B cell (primary cell): ENCODE measurements around the gene PDGFRB. TPM values are rescaled to one million over a fixed set of nuclear protein-coding genes. Genes with fewer than 3 reads are reported as not detected.

Experiments
- ATAC-seq: fragments of 200-7000 bp; cut with Tn5 transposase; one replicate; pipeline ENCODE4 v1.10.0; 2021; ENCODE audit warnings: low read depth, mild to moderate bottlenecking, moderate number of reproducible peaks, moderate library complexity
- CTCF ChIA-PET: fragments of 350-600 bp; sonication (Branson Sonifier 250); formaldehyde crosslinking; loops from one replicate; lab custom pipeline; 2021; ENCODE audit warnings: antibody characterized with exemption, inconsistent platforms; lab: Charles Lee
- POLR2A ChIA-PET: fragments of 350-600 bp; sonication (Branson Sonifier 250); formaldehyde crosslinking; loops from one replicate; lab custom pipeline; 2021; ENCODE audit warnings: antibody characterized with exemption; lab: Charles Lee
- DNase-seq: peaks from one replicate; pipeline ENCODE4 v3.0.0; 2013
- H2AFZ ChIP-seq: 2 replicates; pipeline ENCODE4 v1.6.1; 2012; ENCODE audit warnings: mild to moderate bottlenecking, low read depth, low read length; ENCODE audit not compliant: insufficient read depth, poor library complexity, severe bottlenecking
- H3K27ac ChIP-seq, 2 donors: 1 replicate in 1 of 2; 2 replicates in 1 of 2; pipeline ENCODE4 v1.5.1; 2012 to 2013; ENCODE audit warnings: low read length in 2 of 2, mild to moderate bottlenecking in 2 of 2, moderate library complexity in 1 of 2
- H3K27me3 ChIP-seq, 4 experiments: fragments of 200-600 bp in 1 of 4; sonication (generic) in 1 of 4; replicated peaks in 1 of 4; 1 replicate in 2 of 4; 2 replicates in 2 of 4; pipeline versions ENCODE4 v1.6.1 to v1.7.0; 2013 to 2016; ENCODE audit warnings: low read length in 3 of 4, mild to moderate bottlenecking in 2 of 4, mixed read lengths in 1 of 4, moderate library complexity in 1 of 4; ENCODE audit not compliant: insufficient read depth in 4 of 4, control insufficient read depth in 3 of 4; ENCODE audit errors: control extremely low read depth in 1 of 4
- H3K36me3 ChIP-seq, 2 experiments: replicated peaks in 1 of 2; 1 replicate in 1 of 2; 2 replicates in 1 of 2; pipeline versions ENCODE4 v1.6.1 to v1.7.1; 2013; ENCODE audit warnings: low read length in 1 of 2; ENCODE audit not compliant: insufficient read depth in 2 of 2, control insufficient read depth in 1 of 2; ENCODE audit errors: control extremely low read depth in 1 of 2, extremely low read depth in 1 of 2
- H3K4me1 ChIP-seq, 2 donors: fragments of 200-600 bp in 1 of 2; sonication (generic) in 1 of 2; 1 replicate in 1 of 2; 2 replicates in 1 of 2; pipeline versions ENCODE4 v1.5.1 to v1.6.1; 2013 to 2017; ENCODE audit warnings: low read length in 2 of 2; ENCODE audit not compliant: control insufficient read depth in 2 of 2, insufficient read depth in 2 of 2
- H3K4me2 ChIP-seq: replicated peaks from 2 replicates; pipeline ENCODE3; 2012; ENCODE audit warnings: mild to moderate bottlenecking, low read depth, low read length; ENCODE audit not compliant: poor library complexity, severe bottlenecking
- H3K4me3 ChIP-seq, 5 experiments: fragments of 200-600 bp in 1 of 5; sonication (generic) in 1 of 5; 1 replicate in 3 of 5; 2 replicates in 2 of 5; pipeline versions ENCODE4 v1.5.1 to v1.7.0; 2011 to 2016; ENCODE audit warnings: low read length in 4 of 5, mild to moderate bottlenecking in 4 of 5, low read depth in 2 of 5, control low read depth in 1 of 5, moderate library complexity in 1 of 5; ENCODE audit not compliant: insufficient read depth in 1 of 5; ENCODE audit errors: control extremely low read depth in 1 of 5, extremely low read depth in 1 of 5
- H3K79me2 ChIP-seq: fragments of 200-600 bp; sonication (generic); one replicate; pipeline ENCODE4 v1.6.0; 2016; ENCODE audit warnings: low read length; ENCODE audit not compliant: control insufficient read depth, insufficient read depth
- H3K9ac ChIP-seq: fragments of 200-600 bp; sonication (generic); 2 replicates; pipeline ENCODE4 v1.6.1; 2017; ENCODE audit warnings: mild to moderate bottlenecking, low read length, moderate library complexity
- H3K9me3 ChIP-seq, 3 donors: one replicate each; pipeline versions ENCODE4 v1.6.1 to v1.7.1; 2013; ENCODE audit warnings: low read length in 2 of 3; ENCODE audit not compliant: control insufficient read depth in 2 of 3, insufficient read depth in 1 of 3; ENCODE audit errors: control extremely low read depth in 1 of 3
- H4K20me1 ChIP-seq: 2 replicates; pipeline ENCODE4 v1.6.0; 2012; ENCODE audit warnings: mild to moderate bottlenecking, low read length; ENCODE audit not compliant: insufficient read depth, control insufficient read depth, poor library complexity, severe bottlenecking
- H3K27ac Mint-ChIP-seq: one replicate; pipeline ENCODE4 v1.8.0; 2021; ENCODE audit warnings: mixed read lengths
- H3K27me3 Mint-ChIP-seq: one replicate; pipeline ENCODE4 v1.8.0; 2021; ENCODE audit warnings: mixed read lengths
- H3K4me1 Mint-ChIP-seq: one replicate; pipeline ENCODE4 v1.8.0; 2021; ENCODE audit warnings: mixed read lengths
- H3K4me3 Mint-ChIP-seq: one replicate; pipeline ENCODE4 v1.8.0; 2021; ENCODE audit warnings: mixed read lengths
- H3K9me3 Mint-ChIP-seq: one replicate; pipeline ENCODE4 v1.8.0; 2022; ENCODE audit warnings: mixed read lengths; ENCODE audit not compliant: insufficient read depth
- CTCF ChIP-seq: fragments of 200-600 bp; IDR thresholded peaks from one replicate; pipeline ENCODE4 v1.8.0; 2022; ENCODE audit warnings: antibody characterized with exemption, mild to moderate bottlenecking
- EZH2 ChIP-seq: IDR thresholded peaks from 2 replicates; pipeline ENCODE4 v1.6.1; 2012; ENCODE audit warnings: borderline replicate concordance, low read depth, mild to moderate bottlenecking, moderate library complexity, low read length; ENCODE audit not compliant: insufficient read depth, poor library complexity, severe bottlenecking
- WGBS: methylation state at CpG from one replicate; pipeline ENCODE4 v1.1.5; 2013; ENCODE audit warnings: missing lambda C conversion rate; ENCODE audit not compliant: insufficient coverage; 5-methylcytosine and 5-hydroxymethylcytosine counted together
- intact Hi-C: fragments of 100-400 bp; cut with micrococcal nuclease; formaldehyde crosslinking; loops from one replicate; pipeline ENCODE4 v1.10.0; 2022
- polyA plus RNA-seq: library from polyadenylated mRNA; depleted of rRNA; stranded (reverse); fragments of >200 nt; gene quantifications from 2 replicates; pipeline ENCODE4 v1.2.3, GENCODE V29; 2012
- total RNA-seq, 2 donors: library from RNA; stranded (reverse); fragments of 120-200 nt in 1 of 2; gene quantifications; 1 replicate in 1 of 2; 2 replicates in 1 of 2; pipeline versions ENCODE4 v1.2.3 to v1.2.4, GENCODE V29; 2013 to 2022

The PDGFRB gene
- total and polyA plus RNA-seq, 2 donors (not counting 1 experiment from before 2014, with no cell fraction given) = 0.42 to 3.6 TPM

DNA sequence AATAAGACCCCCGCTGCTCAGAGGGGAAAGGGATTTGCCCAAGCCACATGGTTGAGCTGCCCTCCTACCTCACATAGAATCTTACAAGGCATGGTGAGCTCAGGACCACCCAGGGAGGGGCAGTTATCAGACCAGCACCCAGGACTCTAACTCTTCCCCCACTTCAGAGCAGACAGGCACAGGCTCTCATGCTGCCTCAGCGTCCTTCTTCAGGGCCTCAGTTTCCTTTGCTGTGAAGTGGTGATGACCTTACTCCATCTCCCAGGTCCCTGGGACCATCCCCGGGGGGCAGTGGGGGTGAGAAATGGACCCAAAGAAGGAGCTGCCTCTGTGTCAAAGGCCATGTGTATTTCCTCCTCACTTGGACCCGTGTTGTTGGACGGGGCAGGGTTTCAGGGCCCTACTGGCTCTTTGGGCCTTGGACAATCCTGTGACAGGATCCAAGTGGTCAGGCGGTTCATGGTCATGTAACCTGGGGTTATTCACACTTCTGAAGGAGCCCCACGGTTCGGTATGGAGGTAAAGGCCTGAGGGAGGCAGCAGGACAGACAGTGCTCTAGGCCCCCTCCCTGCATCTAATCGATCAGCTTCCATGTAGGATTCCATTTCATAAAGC lies 37.6 kb downstream of the PDGFRB start:
- Histone ChIP-seq H3K27ac (no peak overlapping the region), H2AFZ (no peak overlapping the region), H3K9me3 (peaks cover 0 to 4% (median 0%) of the 10 kb centered on the region in 3 donors), H4K20me1 (no peaks in the 10 kb centered on the region), H3K4me3 (no peak overlapping the region), H3K9ac (no peak overlapping the region), H3K4me2 (no peak overlapping the region), H3K79me2 (no peaks in the 10 kb centered on the region), H3K36me3 (no peaks in the 10 kb centered on the region), H3K4me1 (no peaks in the 10 kb centered on the region), H3K27me3 (no peaks in the 10 kb centered on the region)
- Mint-ChIP-seq H3K27ac (no peak overlapping the region), H3K9me3 (no peaks in the 10 kb centered on the region), H3K27me3 (peaks cover 3% of the 10 kb centered on the region), H3K4me3 (no peak overlapping the region), H3K4me1 (no peaks in the 10 kb centered on the region)
- CTCF ChIA-PET = no interaction called here
- no peak for ATAC-seq
- POLR2A ChIA-PET = no interaction called here
- TF ChIP-seq EZH2 = no peak
- intact Hi-C loops = no loop called here
- 91% methylated on average over 7 of the region's 9 CpGs for WGBS
- no peak for DNase-seq

GRCh38 chr5:150116667-150117400 lies 38.8 kb downstream of the PDGFRB start:
- H3K4me1 ChIP-seq = no peaks in the 10 kb centered on the region
- ATAC-seq = no peak
- DNase-seq = no peak
- WGBS = 100% methylated on average over 9 of the region's 10 CpGs
- H4K20me1 ChIP-seq = no peaks in the 10 kb centered on the region
- no peak overlapping the region for H3K4me3 ChIP-seq
- H3K27me3 Mint-ChIP-seq = peaks cover 9% of the 10 kb centered on the region
- no peak overlapping the region for H3K27ac ChIP-seq
- ChIA-PET CTCF (no interaction called here), POLR2A (no interaction called here)
- H3K4me3 Mint-ChIP-seq = no peak overlapping the region
- H3K9me3 Mint-ChIP-seq = no peaks in the 10 kb centered on the region
- H3K9ac ChIP-seq = no peak overlapping the region
- intact Hi-C loops = no loop called here
- H3K79me2 ChIP-seq = no peaks in the 10 kb centered on the region
- H3K4me2 ChIP-seq = no peak overlapping the region
- no peak overlapping the region for H2AFZ ChIP-seq
- no peaks in the 10 kb centered on the region for H3K36me3 ChIP-seq
- peaks cover 0 to 5% (median 0%) of the 10 kb centered on the region in 3 donors for H3K9me3 ChIP-seq
- H3K4me1 Mint-ChIP-seq = no peaks in the 10 kb centered on the region
- TF ChIP-seq CTCF = no peak
- no peak for TF ChIP-seq EZH2
- no peaks in the 10 kb centered on the region for H3K27me3 ChIP-seq
- H3K27ac Mint-ChIP-seq = no peak overlapping the region
